NCI-H128 (cell line): ENCODE measurements around the gene ZNF664.

ENCODE experiments used
- DNase-seq: peaks from one replicate; lab custom pipeline; 2025; ENCODE audit not compliant: unreplicated experiment; lab: John Stamatoyannopoulos, UW

The ZNF664 gene

GRCh38 chr12:124030510-124030909 lies 57.5 kb downstream of the ZNF664 start:
- DNase-seq = no peak

- no peak for DNase-seq
These were observed 58.0 kb downstream of the ZNF664 start for GRCh38 chr12:124031058-124031457.

GRCh38 chr12:124032265-124032886 lies 59.4 kb downstream of the ZNF664 start:
- no peak for DNase-seq

GRCh38 chr12:124033859-124034258 lies 60.8 kb downstream of the ZNF664 start:
- no peak for DNase-seq

GRCh38 chr12:124034297-124034696 lies 61.3 kb downstream of the ZNF664 start:
- no peak for DNase-seq

- no peak for DNase-seq
These were observed 62.1 kb downstream of the ZNF664 start for GRCh38 chr12:124035163-124035562.

- DNase-seq = no peak
These were observed 63.2 kb downstream of the ZNF664 start for GRCh38 chr12:124036171-124036598.

- no peak for DNase-seq
These were observed 63.7 kb downstream of the ZNF664 start for GRCh38 chr12:124036657-124037109.

- DNase-seq = no peak
These were observed 64.3 kb downstream of the ZNF664 start for GRCh38 chr12:124037331-124037730.

GRCh38 chr12:124039276-124039675 lies 66.3 kb downstream of the ZNF664 start:
- no peak for DNase-seq

- no peak for DNase-seq
These were observed 67.3 kb downstream of the ZNF664 start for GRCh38 chr12:124040291-124040690.

GRCh38 chr12:124040737-124041136 lies 67.7 kb downstream of the ZNF664 start:
- DNase-seq = no peak

- no peak for DNase-seq
These were observed 68.9 kb downstream of the ZNF664 start for GRCh38 chr12:124041907-124042306.

- no peak for DNase-seq
These were observed 71.0 kb downstream of the ZNF664 start for GRCh38 chr12:124044021-124044420.

- DNase-seq = no peak
These were observed 71.8 kb downstream of the ZNF664 start for GRCh38 chr12:124044809-124045321.

- no peak for DNase-seq
These were observed 72.8 kb downstream of the ZNF664 start for GRCh38 chr12:124045671-124046455.

- no peak for DNase-seq
These were observed 73.4 kb downstream of the ZNF664 start for GRCh38 chr12:124046456-124046740.

GRCh38 chr12:124047045-124047566 lies 74.1 kb downstream of the ZNF664 start:
- no peak for DNase-seq

- no peak for DNase-seq
These were observed 76.6 kb downstream of the ZNF664 start for GRCh38 chr12:124049451-124050094.

- DNase-seq = peak; percentile 40
These were observed 80.8 kb downstream of the ZNF664 start for GRCh38 chr12:124053851-124054250.

- DNase-seq = no peak
These were observed 82.1 kb downstream of the ZNF664 start for GRCh38 chr12:124055066-124055465.

- DNase-seq = no peak
These were observed 84.7 kb downstream of the ZNF664 start for GRCh38 chr12:124057691-124058090.
